Measurements from ENCODE around the gene LOXL4.

DNA sequence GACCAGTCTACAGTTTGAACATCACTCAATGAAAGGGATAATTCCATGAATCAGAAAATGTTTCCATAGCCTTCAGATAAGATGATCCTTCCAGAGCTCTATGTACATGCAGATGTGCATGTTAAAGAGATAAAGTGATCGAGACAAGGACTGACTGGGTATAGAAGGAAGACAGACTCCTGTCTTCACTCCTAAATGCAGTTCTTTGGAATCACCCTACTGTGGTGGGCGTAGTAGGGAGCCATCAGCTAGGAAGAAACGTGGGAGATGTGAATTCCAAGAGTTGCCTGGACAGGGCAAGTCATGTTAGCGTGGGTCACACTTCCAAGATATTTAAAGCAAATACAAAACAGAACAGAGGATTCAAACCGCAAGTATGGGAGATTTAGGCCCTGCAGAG is 23.9 kb downstream of the LOXL4 start:
- TF ChIP-seq CTCF (IDR thresholded peaks at IDR 0.05 in 4 of 5, conservative IDR thresholded peaks at IDR 0.05 in 1 of 5), result no peak
- TF ChIP-seq POLR2A (IDR thresholded peaks at IDR 0.05), result no peak
